ENCODE results near the gene RHOB.
"Not testable (repeated sequence)": the region's sequence is repeated elsewhere in the genome, so short reads cannot be mapped to it uniquely, and the experiment has no call there.

The RHOB gene

GRCh38 chr2:20479835-20480234 lies 33.0 kb downstream of the RHOB start:
- DNase-seq = no peak

DNA sequence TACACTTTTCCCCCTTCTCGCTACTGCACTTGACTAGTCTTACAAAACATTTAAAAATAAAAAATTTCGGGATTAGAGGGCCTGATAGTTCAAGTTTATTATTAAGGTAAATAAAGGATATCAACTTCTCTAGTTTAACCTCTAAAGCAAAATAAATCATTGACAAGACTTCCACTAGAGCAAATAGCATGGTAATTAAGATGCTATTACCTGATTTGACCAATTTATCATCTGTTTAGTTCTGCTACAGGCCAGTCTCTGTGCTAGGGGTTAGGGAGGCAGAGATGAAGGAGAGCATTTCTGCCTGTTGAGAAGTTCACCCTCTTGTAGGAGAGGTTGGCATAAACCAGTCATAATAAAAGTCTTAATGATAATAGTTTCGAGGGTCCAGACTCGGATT lies 34.0 kb downstream of the RHOB start:
- no peak for DNase-seq

DNA sequence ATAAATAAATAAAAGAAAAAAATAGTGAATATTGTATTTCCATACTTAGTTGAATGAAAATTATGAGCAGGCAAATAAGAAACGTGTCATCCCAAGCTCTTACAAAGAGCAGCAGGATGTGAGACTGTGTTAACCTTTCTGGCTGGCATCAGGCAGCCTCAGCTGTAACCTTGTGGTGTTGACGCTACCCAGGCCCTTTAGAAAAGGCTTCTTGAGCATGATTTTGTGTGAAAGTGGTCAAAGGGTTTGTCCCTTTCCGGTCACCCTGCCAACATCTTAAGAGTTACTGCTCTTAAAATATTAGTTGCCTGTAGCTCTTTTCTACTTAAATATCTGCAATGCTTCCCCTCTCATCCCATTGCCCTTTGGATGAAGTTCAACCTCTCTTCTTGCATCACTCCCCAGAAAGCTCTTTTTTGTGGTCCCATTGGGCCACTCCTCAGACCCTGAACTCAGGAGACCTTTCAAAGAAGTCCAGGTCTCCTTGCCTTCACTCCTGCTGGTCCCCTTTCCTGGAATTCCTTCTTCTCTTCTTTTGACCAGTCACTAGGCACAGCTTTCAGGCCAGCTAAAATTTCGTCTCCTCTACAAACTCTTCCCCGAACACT lies 35.0 kb downstream of the RHOB start:
- DNase-seq = no peak

DNA sequence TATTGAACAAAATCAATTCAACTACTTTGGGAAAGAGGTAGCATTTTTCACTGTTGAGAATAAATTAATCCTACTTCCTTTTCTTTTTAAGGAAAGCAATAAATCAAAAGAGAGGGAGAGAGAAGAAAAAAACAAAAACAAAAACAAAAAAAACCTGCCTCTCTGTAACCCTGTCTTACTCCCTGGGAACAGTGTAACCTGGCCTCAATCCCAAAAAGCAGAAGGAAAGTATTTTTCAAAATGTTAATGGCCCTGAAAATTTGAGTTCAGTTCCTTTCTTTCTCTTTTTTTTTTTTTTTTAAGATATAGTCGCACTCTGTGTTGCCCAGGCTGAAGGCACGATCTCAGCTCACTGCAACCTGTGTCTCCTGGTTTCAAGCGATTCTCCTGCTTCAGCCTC lies 35.9 kb downstream of the RHOB start:
- no peak for DNase-seq

- peak in 1 of 2 experiments; percentile 1 for DNase-seq
Measured at GRCh38 chr2:20483194-20483895, 36.5 kb downstream of the RHOB start.

DNA sequence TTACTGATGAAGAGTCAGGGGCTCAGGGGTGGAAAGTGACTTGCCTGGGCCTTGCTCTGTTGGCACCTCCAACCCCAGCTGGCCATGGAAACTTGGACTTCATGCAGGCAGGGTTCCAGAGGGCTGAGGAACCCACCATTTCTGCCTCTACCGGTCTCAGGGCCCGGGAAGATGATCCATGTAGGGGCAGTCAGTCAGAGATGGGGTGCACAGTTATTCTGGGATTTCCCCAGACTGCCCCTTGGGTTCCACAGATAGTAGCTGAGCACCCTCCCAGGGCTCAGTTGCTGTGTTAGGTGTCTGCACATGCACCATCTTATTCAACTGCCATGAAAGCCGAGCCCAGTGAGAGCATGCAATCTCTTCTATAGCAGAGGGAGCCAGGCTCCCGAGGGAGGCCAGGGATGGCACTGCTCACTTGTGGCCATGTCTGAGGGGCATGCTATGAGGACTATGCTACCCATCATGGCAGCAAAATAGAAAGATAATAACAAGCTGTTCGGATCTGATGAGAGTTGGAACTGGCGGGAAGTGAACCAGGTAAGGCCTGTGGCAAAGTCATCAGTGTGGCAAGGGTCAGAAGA lies 37.3 kb downstream of the RHOB start:
- no peak for DNase-seq

- no peak for DNase-seq
Measured at GRCh38 chr2:20484810-20485611, 38.1 kb downstream of the RHOB start.

DNA sequence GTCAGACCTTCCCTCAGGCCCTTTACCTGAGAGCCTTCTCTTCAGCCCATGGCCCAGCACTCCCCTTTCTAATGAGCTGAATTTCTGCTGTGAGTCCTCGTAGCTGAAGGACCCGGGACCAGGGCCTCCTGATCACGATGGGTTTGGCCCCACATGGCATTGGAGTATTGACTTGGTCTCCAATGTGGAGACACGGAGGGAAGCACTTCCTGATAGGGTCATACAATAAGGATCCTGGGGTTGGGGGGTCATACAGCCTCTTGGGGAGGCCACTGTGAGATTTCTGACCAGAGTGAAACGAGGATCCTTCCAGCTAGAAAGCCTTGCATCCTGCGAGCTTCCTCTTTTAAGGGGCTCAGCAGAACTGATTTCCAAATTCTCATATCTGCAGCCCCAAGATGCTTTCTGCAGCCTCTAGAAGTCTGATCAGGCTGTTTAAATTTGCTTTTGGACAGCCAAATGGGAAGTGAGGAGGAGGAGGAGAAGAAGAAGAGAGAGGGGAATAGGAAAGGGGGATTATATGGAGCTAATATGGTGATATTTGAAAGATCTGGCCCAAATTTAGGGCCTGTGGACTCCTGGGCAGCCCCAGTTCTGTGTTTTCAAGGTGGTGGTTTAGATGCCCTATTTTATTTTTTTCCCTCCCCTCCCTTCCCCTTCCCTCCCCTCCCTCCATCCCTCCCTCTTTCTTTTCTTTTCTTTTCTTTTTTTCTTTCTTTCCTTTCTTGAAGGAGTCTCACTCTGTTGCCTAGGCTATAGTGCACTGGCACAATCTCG lies 38.9 kb downstream of the RHOB start:
- no peak for DNase-seq

- DNase-seq = no peak
Measured at GRCh38 chr2:20486571-20486970, 39.7 kb downstream of the RHOB start.

DNA sequence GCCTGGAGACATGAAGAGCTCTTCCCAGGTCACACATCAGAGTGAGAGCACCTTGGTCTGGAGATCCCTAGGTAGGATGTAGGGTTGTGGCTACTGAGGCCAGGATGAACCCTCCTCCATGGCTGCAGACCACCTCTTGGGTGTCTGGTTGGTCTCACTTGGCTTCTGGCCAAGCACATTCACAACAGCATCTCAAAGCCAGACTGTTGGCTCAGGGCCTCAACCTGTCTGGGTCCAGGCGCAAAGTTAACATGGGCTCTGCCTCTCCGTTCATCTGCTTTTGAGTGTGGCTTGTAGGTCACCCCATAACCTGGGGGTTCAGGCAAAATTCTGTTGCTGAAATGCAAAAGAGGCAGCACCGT lies 40.1 kb downstream of the RHOB start:
- no peak for DNase-seq

DNA sequence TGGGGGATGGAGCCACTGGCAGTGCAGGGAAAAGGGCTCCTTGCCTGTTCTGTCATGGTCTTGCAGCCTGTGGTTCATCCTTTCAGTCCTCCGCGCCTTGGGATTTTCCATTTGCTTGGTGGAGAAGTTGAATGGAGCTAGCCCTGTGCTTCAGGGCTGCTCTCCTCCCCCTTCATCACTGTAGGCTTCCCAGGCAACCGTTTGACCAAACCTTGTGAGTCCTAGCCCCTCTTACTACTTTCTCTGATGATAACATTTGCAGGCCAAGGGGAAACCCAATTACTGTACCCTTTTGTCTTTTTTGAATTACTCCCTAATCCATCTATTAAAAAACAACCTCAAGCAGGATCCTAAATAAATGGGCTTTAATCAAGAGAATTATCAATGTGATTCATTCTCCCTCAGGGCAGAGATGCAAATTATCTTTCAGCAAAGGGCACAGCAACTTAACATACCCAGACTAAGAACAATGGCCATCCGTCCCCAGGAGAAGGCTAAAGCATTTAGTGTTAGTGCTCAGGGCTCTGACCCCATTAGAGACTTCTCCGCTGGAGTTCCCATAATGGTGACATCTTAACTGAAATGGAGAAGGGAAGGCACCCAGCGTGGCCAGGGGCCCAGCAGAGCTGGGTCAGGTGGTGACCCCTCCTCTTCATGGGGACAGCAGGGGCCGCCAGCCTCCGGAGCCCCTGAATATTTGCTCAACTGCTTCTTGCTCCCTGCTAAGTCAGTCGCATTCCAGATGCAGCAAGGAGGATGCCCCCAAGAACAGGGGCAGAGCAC lies 40.7 kb downstream of the RHOB start:
- DNase-seq = no peak

- no peak for DNase-seq
Measured at GRCh38 chr2:20488201-20488641, 41.3 kb downstream of the RHOB start.

DNA sequence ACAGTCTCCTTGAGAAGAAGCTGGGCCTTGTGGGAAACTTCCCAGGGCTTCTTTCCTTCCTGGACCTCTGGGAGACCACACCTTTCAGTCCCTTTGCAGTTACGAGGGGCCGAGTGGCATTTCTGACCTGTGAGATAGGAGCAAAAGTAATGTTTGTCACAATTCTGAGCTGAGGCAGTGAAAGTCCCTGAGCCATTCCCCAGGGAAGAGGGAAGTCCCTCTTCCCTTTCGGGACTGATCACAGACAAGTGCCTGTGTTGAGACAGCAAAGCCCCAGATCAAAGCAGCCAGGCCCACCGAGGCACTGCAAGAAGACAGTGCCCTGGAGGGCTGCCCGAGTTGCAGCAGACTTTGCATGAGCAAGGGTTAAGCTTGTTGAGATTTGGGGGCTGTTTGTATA lies 41.9 kb downstream of the RHOB start:
- no peak for DNase-seq

GRCh38 chr2:20490300-20491181 lies 43.7 kb downstream of the RHOB start:
- no peak for DNase-seq

DNA sequence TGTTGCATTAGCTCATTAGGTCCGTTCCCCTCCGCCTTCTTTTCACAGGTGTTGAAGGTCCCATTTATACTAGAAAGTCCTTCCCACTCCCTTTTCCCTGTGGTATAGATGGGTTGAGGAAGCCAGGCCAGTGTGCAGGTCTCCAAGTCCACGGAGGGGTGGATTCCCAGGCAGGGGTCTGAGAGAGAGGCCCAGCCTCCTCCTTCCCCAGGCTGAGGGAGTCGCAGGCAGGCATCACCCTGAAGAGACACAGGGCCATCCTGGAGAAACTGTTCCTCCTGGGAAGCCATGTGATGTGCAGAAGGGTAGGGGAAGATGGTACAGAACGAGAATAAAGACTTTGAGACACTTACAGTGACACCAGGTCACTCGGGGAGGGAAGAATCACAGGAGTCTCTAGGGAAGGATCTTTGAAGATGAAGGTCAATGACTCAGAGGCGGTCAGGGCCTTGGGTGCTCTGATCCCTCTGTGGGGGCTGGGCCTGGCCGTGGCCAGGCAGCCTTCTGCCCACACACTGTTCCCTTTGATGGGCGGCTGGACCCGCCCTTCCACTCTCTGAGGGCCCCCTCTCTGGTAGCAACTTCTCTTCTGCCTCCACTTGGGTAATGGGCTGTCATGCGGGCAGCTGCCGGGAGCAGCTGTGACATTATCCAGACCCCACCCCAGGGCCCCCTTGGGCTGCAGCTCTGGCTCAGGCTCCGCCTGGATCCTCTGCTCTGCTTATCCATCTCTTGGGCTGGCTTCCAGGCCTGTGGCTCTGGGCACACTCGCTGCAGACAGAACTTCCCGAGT lies 45.1 kb downstream of the RHOB start:
- no peak for DNase-seq

DNA sequence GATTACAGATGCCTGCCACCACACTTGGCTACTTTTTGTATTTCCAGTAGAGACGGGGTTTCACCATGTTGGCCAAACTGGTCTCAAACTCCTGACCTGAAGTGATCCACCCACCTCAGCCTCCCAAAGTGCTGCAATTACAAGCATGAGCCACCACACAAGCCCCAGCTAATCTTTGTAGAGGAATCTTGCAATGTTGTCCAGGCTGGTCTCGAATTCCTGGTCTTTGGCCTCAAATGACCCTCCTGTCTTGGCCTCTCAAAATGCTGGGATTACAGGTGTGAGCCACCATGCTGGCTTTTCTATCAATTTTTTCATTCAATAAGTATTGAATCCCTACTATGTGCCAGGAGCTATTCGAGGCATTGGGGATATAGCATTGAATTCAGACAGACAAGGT lies 46.2 kb downstream of the RHOB start:
- not testable (repeated sequence) for DNase-seq

DNA sequence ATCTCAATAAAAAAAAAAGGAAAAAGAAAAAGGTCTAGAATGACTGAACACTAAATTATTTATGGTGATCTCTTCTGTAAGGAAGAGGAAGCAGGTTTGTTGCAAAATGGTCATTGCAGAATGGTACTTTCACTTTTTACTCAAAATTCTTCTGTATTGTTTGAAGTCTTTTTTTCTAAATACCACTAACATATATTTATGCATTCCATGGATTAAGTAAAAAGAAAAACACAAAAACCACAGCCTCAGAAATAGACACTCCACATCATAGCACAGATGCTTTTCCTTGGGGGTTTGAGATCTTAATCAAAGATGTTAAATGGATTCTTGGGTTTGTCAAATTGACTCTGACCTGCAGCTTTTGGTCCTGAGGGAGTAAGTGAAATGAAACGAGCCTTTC lies 47.4 kb downstream of the RHOB start:
- DNase-seq = no peak

GRCh38 chr2:20496076-20496872 lies 49.4 kb downstream of the RHOB start:
- DNase-seq = no peak

GRCh38 chr2:20496942-20497341 lies 50.1 kb downstream of the RHOB start:
- no peak for DNase-seq
